CD4-positive, alpha-beta T cell treated with Interleukin-17A for 4 hours (primary cell): ENCODE results near the gene ANXA4.
"Not testable (repeated sequence)": the region's sequence is repeated elsewhere in the genome, so short reads cannot be mapped to it uniquely, and the experiment has no call there.

Source experiments
- DNase-seq: peaks from one replicate; pipeline ENCODE4 v3.0.0-alpha.2; 2020; ENCODE audit warnings: mixed read lengths

ANXA4 gene

GRCh38 chr2:69811591-69811990 is 69.7 kb downstream of the ANXA4 start:
- DNase-seq, result no peak

GRCh38 chr2:69815717-69816116 is 73.8 kb downstream of the ANXA4 start:
- no peak for DNase-seq

GRCh38 chr2:69816923-69817542 is 75.1 kb downstream of the ANXA4 start:
- peak; percentile 80 for DNase-seq

GRCh38 chr2:69817729-69818501 is 76.0 kb downstream of the ANXA4 start:
- no peak for DNase-seq

GRCh38 chr2:69827796-69828540 is 86.0 kb downstream of the ANXA4 start:
- no peak for DNase-seq

- DNase-seq, result no peak
These were observed 87.0 kb downstream of the ANXA4 start for GRCh38 chr2:69828938-69829255.

GRCh38 chr2:69829256-69830044 is 87.5 kb downstream of the ANXA4 start, which contains the start of gene GMCL1:
TSS of gene GMCL1 (plus strand) at chr2:69829660. CDS start at chr2:69829893, 233 bp downstream.
- peak; percentile 99 for DNase-seq

- DNase-seq, result peak; percentile 44
These were observed 88.3 kb downstream of the ANXA4 start for GRCh38 chr2:69830045-69830905.

GRCh38 chr2:69830906-69831241 is 88.9 kb downstream of the ANXA4 start:
- DNase-seq, result not testable (repeated sequence)

- DNase-seq, result no peak
These were observed 89.5 kb downstream of the ANXA4 start for GRCh38 chr2:69831354-69831905.

- DNase-seq, result no peak
These were observed 91.8 kb downstream of the ANXA4 start for GRCh38 chr2:69833752-69834151.

GRCh38 chr2:69835666-69836065 is 93.7 kb downstream of the ANXA4 start:
- no peak for DNase-seq

- DNase-seq, result no peak
These were observed 94.4 kb downstream of the ANXA4 start for GRCh38 chr2:69836316-69836715.

GRCh38 chr2:69837533-69837932 is 95.6 kb downstream of the ANXA4 start:
- no peak for DNase-seq

GRCh38 chr2:69843993-69844392 is 102.1 kb downstream of the ANXA4 start:
- no peak for DNase-seq

GRCh38 chr2:69844560-69844959 is 102.6 kb downstream of the ANXA4 start:
- no peak for DNase-seq

GRCh38 chr2:69846182-69847067 is 104.5 kb downstream of the ANXA4 start:
- no peak for DNase-seq

- no peak for DNase-seq
These were observed 105.3 kb downstream of the ANXA4 start for GRCh38 chr2:69847068-69847828.

GRCh38 chr2:69848186-69848790 is 106.4 kb downstream of the ANXA4 start:
- no peak for DNase-seq

- DNase-seq, result no peak
These were observed 116.3 kb downstream of the ANXA4 start for GRCh38 chr2:69858261-69858660.
